LNCaP clone FGC (cell line): ENCODE data around the gene PDE11A.
"Not testable (repeated sequence)": the region's sequence is repeated elsewhere in the genome, so short reads cannot be mapped to it uniquely, and the experiment has no call there.

ENCODE experiments used
- DNase-seq: peaks from one replicate; pipeline ENCODE4 v3.0.0-alpha.2; 2011; ENCODE audit warnings: low read depth
- H3K4me3 ChIP-seq: 2 replicates; pipeline ENCODE4 v1.5.1; 2011; ENCODE audit warnings: mild to moderate bottlenecking, low read depth, low read length, control low read depth
- CTCF ChIP-seq: IDR thresholded peaks from 2 replicates; pipeline ENCODE4 v1.5.1; 2012; ENCODE audit warnings: mild to moderate bottlenecking; ENCODE audit not compliant: control insufficient read depth, insufficient read depth; ENCODE audit errors: extremely low read depth

PDE11A gene

DNA sequence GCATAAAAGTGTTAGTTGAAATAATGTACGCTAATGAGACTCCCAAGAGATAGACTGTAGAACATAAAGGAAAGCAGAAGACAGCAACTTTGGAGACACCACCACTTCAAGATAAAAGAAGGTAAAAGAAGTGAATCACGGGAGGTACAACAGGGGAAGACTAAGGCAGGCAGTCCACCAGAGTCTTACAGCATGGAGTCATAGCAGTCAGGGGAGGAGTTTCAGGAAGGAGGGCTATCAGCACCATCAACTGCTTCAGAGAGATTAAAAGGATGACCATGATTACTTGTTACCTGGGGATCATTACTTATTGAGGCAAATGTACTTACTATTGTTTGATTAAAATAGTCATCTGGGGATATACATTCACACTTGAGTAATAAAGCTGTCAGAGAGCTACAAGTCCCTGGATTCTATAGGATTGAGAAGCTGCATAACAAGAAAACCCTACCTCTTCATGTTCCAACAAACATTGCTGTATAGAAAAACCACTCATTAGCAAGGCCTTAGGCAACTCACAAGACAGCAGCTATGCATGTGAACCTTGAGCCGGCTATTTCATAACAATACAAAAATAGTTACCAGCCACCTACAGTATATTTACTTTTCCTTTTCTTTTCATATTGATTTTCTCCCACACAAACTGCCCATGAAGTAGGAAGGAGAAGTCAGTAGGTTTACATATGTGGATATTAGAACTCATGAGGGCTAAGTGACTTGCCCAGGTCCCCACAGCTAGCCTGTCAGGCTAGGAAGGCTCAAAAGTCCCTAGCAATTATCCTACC is 101.7 kb downstream of the PDE11A start:
- no peak overlapping the region for H3K4me3 ChIP-seq
- no peak for DNase-seq
- no peak for TF ChIP-seq CTCF

DNA sequence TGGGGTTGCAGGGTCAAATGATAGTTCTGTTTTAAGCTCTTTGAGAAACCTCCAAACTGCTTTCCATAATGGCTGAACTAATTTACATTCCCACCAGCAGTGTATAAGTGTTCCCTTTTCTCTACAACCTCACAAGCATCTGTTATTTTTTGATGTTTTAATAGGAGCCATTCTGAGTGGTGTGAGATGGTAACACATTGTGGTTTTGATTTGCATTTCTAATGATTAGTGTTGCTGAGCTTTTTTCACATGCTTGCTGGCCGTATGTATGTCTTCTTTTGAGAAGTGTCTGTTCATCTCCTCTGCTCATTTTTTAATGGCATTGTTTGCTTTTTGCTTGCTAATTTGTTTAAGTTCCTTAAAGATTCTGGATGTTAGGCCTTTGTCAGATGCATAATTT is 107.7 kb downstream of the PDE11A start:
- no peak overlapping the region for H3K4me3 ChIP-seq
- TF ChIP-seq CTCF, result no peak
- no peak for DNase-seq

DNA sequence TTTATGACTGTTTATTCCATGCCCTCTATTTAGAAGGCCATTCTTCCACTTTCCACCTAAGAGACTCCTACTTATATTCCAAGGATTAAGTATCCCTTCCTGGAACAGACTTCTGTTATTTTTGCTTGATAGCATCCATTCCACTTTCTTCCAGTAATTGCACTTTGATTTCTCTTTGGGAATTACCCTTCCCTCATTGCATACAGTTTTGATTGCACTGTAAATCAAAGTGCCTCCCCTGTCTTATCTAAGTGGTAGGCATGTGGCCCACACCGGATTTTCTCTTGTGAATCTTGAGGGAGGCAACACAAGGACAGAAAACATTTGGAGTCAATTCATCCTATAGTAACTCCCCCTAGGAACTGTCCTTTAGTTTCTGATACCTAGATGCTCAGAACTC is 120.4 kb downstream of the PDE11A start:
- no peak for TF ChIP-seq CTCF
- no peak for DNase-seq
- no peak overlapping the region for H3K4me3 ChIP-seq

GRCh38 chr2:177947598-177947997 is 125.0 kb downstream of the PDE11A start:
- not testable (repeated sequence) for H3K4me3 ChIP-seq, DNase-seq

DNA sequence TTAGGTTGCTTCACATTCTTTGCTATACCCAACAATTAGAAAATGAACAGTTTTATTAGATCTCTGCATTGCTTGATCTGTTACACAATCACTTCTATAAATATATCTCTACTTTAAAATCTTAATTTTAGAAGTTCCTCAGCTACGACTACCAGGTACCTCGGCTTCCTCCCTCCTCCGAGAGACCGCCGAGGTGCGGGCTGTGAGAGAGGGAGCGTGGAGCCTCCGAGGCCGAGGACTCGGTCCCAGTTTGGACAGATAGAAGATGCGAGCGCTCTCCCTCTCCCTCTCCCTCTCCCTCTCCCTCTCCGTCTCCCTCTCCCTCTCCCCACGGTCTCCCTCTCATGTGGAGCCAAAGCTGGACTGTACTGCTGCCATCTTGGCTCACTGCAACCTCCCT is 128.0 kb downstream of the PDE11A start:
- DNase-seq, H3K4me3 ChIP-seq: not testable (repeated sequence)

- TF ChIP-seq CTCF, result no peak
- H3K4me3 ChIP-seq, result no peak overlapping the region
- DNase-seq, result no peak
Observed at GRCh38 chr2:177942731-177943130, 129.8 kb downstream of the PDE11A start.

DNA sequence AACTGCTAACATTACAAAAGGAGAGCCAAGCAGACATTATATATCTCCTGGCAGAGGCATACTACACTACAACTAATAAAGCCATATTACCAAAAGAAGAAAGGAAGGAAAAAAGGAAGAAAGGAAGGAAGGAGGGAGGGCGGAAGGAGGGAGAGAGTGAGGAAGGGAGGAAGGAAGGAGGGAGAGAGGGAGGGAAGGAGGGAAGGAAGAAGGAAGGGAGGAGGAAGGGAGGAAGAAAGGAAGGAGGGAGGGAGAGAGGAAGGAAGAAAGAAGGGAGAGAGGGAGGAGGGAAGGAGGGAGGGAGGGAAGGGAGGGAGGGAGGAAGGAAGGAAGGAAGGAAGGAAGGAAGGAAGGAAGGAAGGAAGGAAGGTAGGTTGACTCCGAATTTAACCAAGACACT is 133.4 kb downstream of the PDE11A start:
- no peak for TF ChIP-seq CTCF

DNA sequence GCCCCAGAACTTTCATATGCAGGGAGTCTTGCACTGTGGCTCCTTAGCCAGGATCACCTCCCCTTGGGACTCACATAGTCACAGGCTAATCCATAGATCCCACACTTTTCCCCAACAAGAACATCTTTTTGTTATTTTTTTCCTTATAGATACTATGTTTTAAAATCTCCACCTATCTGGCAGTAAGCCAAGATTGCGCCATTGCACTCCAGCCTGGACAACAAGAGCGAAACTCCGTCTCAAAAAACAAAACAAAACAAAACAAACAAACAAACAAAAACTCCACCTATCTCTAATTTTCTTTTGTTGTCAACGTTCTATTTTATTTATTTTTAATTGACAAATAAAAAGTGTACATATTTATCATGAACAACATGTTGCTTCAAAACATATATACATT is 141.7 kb downstream of the PDE11A start:
- DNase-seq, result no peak
- no peak for TF ChIP-seq CTCF

More for the DNA sequence above, 133.4 kb downstream of the PDE11A start:
- H3K4me3 ChIP-seq, result no peak overlapping the region
- DNase-seq, result no peak

More for the DNA sequence above, 141.7 kb downstream of the PDE11A start:
- no peak overlapping the region for H3K4me3 ChIP-seq
